HepG2 (cell line): Measurements from ENCODE around the gene RPP25L. TPM values are rescaled to one million over a fixed set of nuclear protein-coding genes. Genes with fewer than 3 reads are reported as not detected.

Source experiments
- ATAC-seq: fragments of 200-7000 bp; cut with Tn5 transposase; 3 replicates; pipeline ENCODE4 v1.9.1; 2020; ENCODE audit warnings: mild to moderate bottlenecking, moderate library complexity
- BruUV-seq: library from RNA; stranded (reverse); fragments of 400-500 nt; replicated peaks from 2 replicates; lab custom pipeline; 2021; lab: Mats Ljungman, UMichigan
- CTCF ChIA-PET: fragments of 300-600 bp; formaldehyde crosslinking; extraction: SDS; loops from one replicate; lab custom pipeline; 2021; ENCODE audit warnings: low total read pairs, inconsistent platforms, low intra/inter-chr PET ratio; lab: Yijun Ruan, JAX
- POLR2A ChIA-PET: fragments of 350-600 bp; sonication (Branson Sonifier 250); formaldehyde crosslinking; loops from one replicate; lab custom pipeline; 2020; ENCODE audit warnings: antibody characterized with exemption, inconsistent platforms; lab: Yijun Ruan, JAX
- DNase-seq: peaks from one replicate; pipeline ENCODE4 v3.0.0-alpha.2; 2015; ENCODE audit warnings: low spot score
- FAIRE-seq: peaks from 3 replicates; lab custom pipeline; 2011; peaks lifted over from hg19 to GRCh38; lab: Jason Lieb, UNC
- H2AFZ ChIP-seq: one replicate; pipeline ENCODE4 v1.6.1; 2011; ENCODE audit warnings: low read length, inconsistent platforms
- H3K27ac ChIP-seq: fragments of 300-600 bp; 3 replicates; pipeline ENCODE4 v1.8.0; 2011; ENCODE audit warnings: mixed run types, mild to moderate bottlenecking, mixed read lengths, low read length, inconsistent platforms; ENCODE audit not compliant: insufficient read depth; ENCODE audit errors: extremely low read length
- H3K27me3 ChIP-seq, 2 experiments: fragments of 200-600 bp in 1 of 2; 2 replicates in 1 of 2; 3 replicates in 1 of 2; pipeline versions ENCODE4 v1.6.0 to v1.8.0; 2011; ENCODE audit warnings: low read length in 2 of 2, mild to moderate bottlenecking in 2 of 2, moderate library complexity in 2 of 2, inconsistent platforms in 1 of 2; ENCODE audit not compliant: insufficient read depth in 2 of 2, control insufficient read depth in 1 of 2
- H3K36me3 ChIP-seq, 2 experiments: fragments of 200-600 bp in 1 of 2; replicated peaks in 1 of 2; 2 replicates in 1 of 2; 3 replicates in 1 of 2; pipeline versions ENCODE4 v1.5.1 to v1.8.0; 2011; ENCODE audit warnings: low read length in 2 of 2, inconsistent platforms in 1 of 2; ENCODE audit not compliant: insufficient read depth in 2 of 2, control insufficient read depth in 1 of 2
- H3K4me1 ChIP-seq: 2 replicates; pipeline ENCODE4 v1.5.1; 2012; ENCODE audit warnings: low read length, inconsistent platforms; ENCODE audit not compliant: insufficient read depth
- H3K4me2 ChIP-seq: 2 replicates; pipeline ENCODE4 v1.6.0; 2011; ENCODE audit warnings: low read depth, low read length, inconsistent platforms
- H3K4me3 ChIP-seq, 3 experiments: fragments of 200-600 bp in 1 of 3; sonication (generic), shearing (Covaris generic) in 1 of 3; replicated peaks in 1 of 3; 2 replicates each; pipeline ENCODE4 v1.5.1; 2011 to 2016; ENCODE audit warnings: low read length in 3 of 3, inconsistent platforms in 2 of 3, low read depth in 2 of 3, mild to moderate bottlenecking in 2 of 3, control low read depth in 1 of 3, mixed read lengths in 1 of 3; ENCODE audit not compliant: insufficient read depth in 1 of 3
- H3K79me2 ChIP-seq: one replicate; pipeline ENCODE4 v1.6.1; 2011; ENCODE audit warnings: low read length, inconsistent platforms; ENCODE audit not compliant: insufficient read depth
- H3K9ac ChIP-seq: 2 replicates; pipeline ENCODE4 v1.6.0; 2011; ENCODE audit warnings: mild to moderate bottlenecking, low read depth, low read length, inconsistent platforms; ENCODE audit not compliant: insufficient read depth
- H3K9me3 ChIP-seq: 2 replicates; pipeline ENCODE4 v1.5.1; 2012; ENCODE audit warnings: mild to moderate bottlenecking, low read length
- H4K20me1 ChIP-seq: 2 replicates; pipeline ENCODE4 v1.6.0; 2011; ENCODE audit warnings: inconsistent platforms, mild to moderate bottlenecking, low read length, moderate library complexity; ENCODE audit not compliant: insufficient read depth
- ELF1 ChIP-seq: sonication (generic); formaldehyde crosslinking; IDR thresholded peaks from 2 replicates; pipeline ENCODE4 v1.4.0; 2020; ENCODE audit warnings: missing genetic modification reagents
- FOXO4 ChIP-seq: sonication (generic); formaldehyde crosslinking; conservative IDR thresholded peaks from 2 replicates; pipeline ENCODE4 v1.8.1; 2023; ENCODE audit warnings: missing genetic modification reagents
- HMG20A ChIP-seq: IDR thresholded peaks from 2 replicates; pipeline ENCODE4 v1.6.1; 2016; ENCODE audit warnings: borderline replicate concordance
- IKZF4 ChIP-seq: sonication (generic); formaldehyde crosslinking; IDR thresholded peaks from 2 replicates; pipeline ENCODE4 v1.5.1; 2020; ENCODE audit warnings: borderline replicate concordance, mild to moderate bottlenecking, low read depth, missing genetic modification reagents; ENCODE audit errors: not compliant biosample characterization
- KDM4B ChIP-seq: sonication (generic); formaldehyde crosslinking; IDR thresholded peaks from 2 replicates; pipeline ENCODE4 v1.4.0; 2020; ENCODE audit warnings: missing genetic modification reagents
- MXI1 ChIP-seq: IDR thresholded peaks from 3 replicates; pipeline ENCODE4 v1.6.1; 2012; ENCODE audit warnings: low read depth, low read length, inconsistent platforms, borderline replicate concordance
- NFRKB ChIP-seq: fragments of 450-650 bp; IDR thresholded peaks from 2 replicates; pipeline ENCODE4 v1.6.1; 2017
- PHF8 ChIP-seq: sonication (generic); formaldehyde crosslinking; IDR thresholded peaks from 2 replicates; pipeline ENCODE4 v1.5.0; 2020; ENCODE audit warnings: missing genetic modification reagents
- PITX1 ChIP-seq: sonication (generic); formaldehyde crosslinking; IDR thresholded peaks from 2 replicates; pipeline ENCODE4 v1.5.1; 2020; ENCODE audit warnings: mild to moderate bottlenecking, missing genetic modification reagents
- REPIN1 ChIP-seq: sonication (generic); formaldehyde crosslinking; IDR thresholded peaks from 2 replicates; pipeline ENCODE4 v1.8.0; 2022; ENCODE audit warnings: missing genetic modification reagents, low read depth, mild to moderate bottlenecking, borderline replicate concordance
- RFX1 ChIP-seq: fragments of 450-650 bp; IDR thresholded peaks from 2 replicates; pipeline ENCODE4 v1.6.1; 2017
- STAG1 ChIP-seq: sonication (generic); formaldehyde crosslinking; IDR thresholded peaks from 2 replicates; pipeline ENCODE4 v1.4.0; 2020; ENCODE audit warnings: missing genetic modification reagents
- TBX3 ChIP-seq: fragments of 450-650 bp; IDR thresholded peaks from 2 replicates; pipeline ENCODE4 v1.6.1; 2017; ENCODE audit warnings: antibody characterized with exemption, mild to moderate bottlenecking, inconsistent platforms, borderline replicate concordance
- ZBTB34 ChIP-seq: sonication (generic); formaldehyde crosslinking; IDR thresholded peaks from 2 replicates; pipeline ENCODE4 v1.8.0; 2022; ENCODE audit warnings: mild to moderate bottlenecking, missing genetic modification reagents
- ZBTB43 ChIP-seq: sonication (generic); formaldehyde crosslinking; conservative IDR thresholded peaks from 2 replicates; pipeline ENCODE4 v1.4.0; 2020; ENCODE audit warnings: missing genetic modification reagents
- ZNF18 ChIP-seq: sonication (generic); formaldehyde crosslinking; IDR thresholded peaks from 2 replicates; pipeline ENCODE4 v1.8.0; 2022; ENCODE audit warnings: mild to moderate bottlenecking, missing genetic modification reagents; ENCODE audit not compliant: insufficient replicate concordance
- WGBS: methylation state at CpG from one replicate; pipeline ENCODE4 v1.1.6; 2017; ENCODE audit warnings: low lambda C conversion rate; 5-methylcytosine and 5-hydroxymethylcytosine counted together
- in situ Hi-C: cut with HindIII; loops from 2 replicates; pipeline ENCODE4 v1.10.0; 2017; ENCODE audit warnings: low pct_unique_long_range_greater_than_20kb; ENCODE audit not compliant: extremely low pct_ligation_motif_present
- intact Hi-C: fragments of 100-400 bp; cut with micrococcal nuclease; formaldehyde crosslinking; loops from one replicate; pipeline ENCODE4 v1.10.0; 2022; ENCODE audit not compliant: unreplicated experiment
- polyA plus RNA-seq, 8 experiments: library from polyadenylated mRNA; depleted of rRNA in 3 of 8; stranded (reverse) in 7 of 8; unstranded in 1 of 8; fragments of >200 nt; fragmentation: Illumina TruSeq in 4 of 8; extraction: Trizol in 4 of 8; gene quantifications; 2 replicates each; pipeline versions ENCODE4 v1.2.1 to v1.2.3, GENCODE V29; 2011 to 2016; ENCODE audit warnings: low read depth in 4 of 8, missing spikeins in 1 of 8, mixed read lengths in 1 of 8; ENCODE audit not compliant: insufficient read depth in 1 of 8
- total RNA-seq, 5 experiments: library from RNA; depleted of rRNA; stranded (reverse); fragments of >200 nt; fragmentation: Illumina TruSeq; extraction: Trizol; gene quantifications; 2 replicates each; pipeline ENCODE4 v1.2.3, GENCODE V29; 2016; ENCODE audit warnings: low read depth in 1 of 5

Gene RPP25L
- total and polyA plus RNA-seq, 2 of the 13 experiments (the other 11 are each of a cell fraction or from before 2014, with no cell fraction given), result 24.5 to 27.3 TPM

- TF ChIP-seq ZNF18 (CRISPR knock-in tag) (no peak), NFRKB (no peak)
Observed at GRCh38 chr9:34568774-34569173, 43.1 kb downstream of the RPP25L start (continued).

- intact Hi-C loops, result no loop called here
Observed at GRCh38 chr9:34568133-34568532, 43.8 kb downstream of the RPP25L start.

More at GRCh38 chr9:34568133-34568532, 43.8 kb downstream of the RPP25L start:
- ATAC-seq (no peak; the same call in 2 of the 3 replicates), DNase-seq (no peak), FAIRE-seq (no peak)
- in situ Hi-C loops, result no loop called here
- WGBS, result 13% methylated on average over 7 of the region's 7 CpGs
- no peak overlapping the region for H3K27ac ChIP-seq
- no peak overlapping the region for H3K9ac ChIP-seq
- H3K4me2 ChIP-seq, result no peak overlapping the region
- TF ChIP-seq ZBTB34 (CRISPR knock-in tag) (no peak), FOXO4 (CRISPR knock-in tag) (no peak), REPIN1 (CRISPR knock-in tag) (no peak), ELF1 (no peak), ZBTB43 (CRISPR knock-in tag) (no peak), STAG1 (no peak), RFX1 (no peak), PHF8 (CRISPR knock-in tag) (no peak), KDM4B (CRISPR knock-in tag) (no peak), IKZF4 (CRISPR knock-in tag) (no peak), PITX1 (CRISPR knock-in tag) (no peak), MXI1 (no peak), HMG20A (CRISPR knock-in tag) (no peak), TBX3 (no peak)
- TF ChIP-seq, all 625 proteins: peak for 0
- no peak overlapping the region for H2AFZ ChIP-seq
- H3K4me3 ChIP-seq, result no peak overlapping the region
- no TSS peak for BruUV-seq
- peaks cover 8 to 78% of the 10 kb centered on the region in 2 experiments for H3K27me3 ChIP-seq
- no peaks in the 10 kb centered on the region for H3K9me3 ChIP-seq
- POLR2A ChIA-PET, result no interaction called here
- no peaks in the 10 kb centered on the region for H4K20me1 ChIP-seq
- H3K36me3 ChIP-seq, result no peaks in the 10 kb centered on the region
- CTCF ChIA-PET, result no interaction called here
- H3K4me1 ChIP-seq, result no peaks in the 10 kb centered on the region
- H3K79me2 ChIP-seq, result no peaks in the 10 kb centered on the region
